H1 (cell line): Measurements from ENCODE around the gene PEX16.

Source experiments
- CTCF ChIP-seq, 3 experiments: IDR thresholded peaks; 1 replicate in 2 of 3; 2 replicates in 1 of 3; pipeline versions ENCODE4 v1.5.1 to v1.6.1; 2011; ENCODE audit warnings: low read length in 3 of 3, mild to moderate bottlenecking in 3 of 3, inconsistent platforms in 2 of 3, low read depth in 1 of 3, moderate library complexity in 1 of 3; ENCODE audit not compliant: insufficient read depth in 1 of 3; ENCODE audit errors: control extremely low read depth in 1 of 3
- GTF2F1 ChIP-seq: IDR thresholded peaks from 2 replicates; pipeline ENCODE4 v1.6.1; 2012; ENCODE audit warnings: low read depth, low read length, improper control_type of control experiment, borderline replicate concordance
- JUND ChIP-seq: IDR thresholded peaks from 2 replicates; pipeline ENCODE4 v1.6.1; 2011; ENCODE audit warnings: mild to moderate bottlenecking, improper control_type of control experiment, low read length
- SIN3A ChIP-seq, 2 experiments: IDR thresholded peaks in 1 of 2; conservative IDR thresholded peaks in 1 of 2; 2 replicates each; pipeline ENCODE4 v1.6.1; 2011 to 2012; ENCODE audit warnings: low read length in 2 of 2, improper control_type of control experiment in 1 of 2, low read depth in 1 of 2, mild to moderate bottlenecking in 1 of 2
- SP2 ChIP-seq: IDR thresholded peaks from 2 replicates; pipeline ENCODE4 v1.6.1; 2012; ENCODE audit warnings: mild to moderate bottlenecking, low read length, inconsistent platforms
- ZNF274 ChIP-seq: IDR thresholded peaks from 2 replicates; pipeline ENCODE4 v1.7.0; 2012; ENCODE audit warnings: low read length, borderline replicate concordance; ENCODE audit errors: extremely low read depth

- TF ChIP-seq SIN3A (conservative IDR thresholded peaks at IDR 0.05 in 1 of 2, IDR thresholded peaks at IDR 0.05 in 1 of 2; ENCODE audit: low read depth in 1 of 2, low read length in 2 of 2), result no peak
- no peak for TF ChIP-seq GTF2F1
- TF ChIP-seq JUND, result no peak
- TF ChIP-seq SP2, result no peak
- no peak for TF ChIP-seq ZNF274
- no peak for TF ChIP-seq CTCF (IDR thresholded peaks at IDR 0.05; ENCODE audit: control extremely low read depth in 1 of 3, insufficient read depth in 1 of 3, low read depth in 1 of 3, low read length in 3 of 3)
These were observed 46.0 kb downstream of the PEX16 start for GRCh38 chr11:45871638-45872037.
